HL-60/S4 treated with phorbol 12-myristate 13-acetate at 8.2 ng/mL for 4 days and 3 days (cell line): ENCODE measurements around the gene NRIP1.

Experiments used
- in situ Hi-C: fragments of 300-500 bp; cut with MboI; formaldehyde crosslinking; loops from 2 replicates; pipeline ENCODE4 v1.15.0; 2022; ENCODE audit warnings: low sequenced_read_pairs

NRIP1 gene

DNA sequence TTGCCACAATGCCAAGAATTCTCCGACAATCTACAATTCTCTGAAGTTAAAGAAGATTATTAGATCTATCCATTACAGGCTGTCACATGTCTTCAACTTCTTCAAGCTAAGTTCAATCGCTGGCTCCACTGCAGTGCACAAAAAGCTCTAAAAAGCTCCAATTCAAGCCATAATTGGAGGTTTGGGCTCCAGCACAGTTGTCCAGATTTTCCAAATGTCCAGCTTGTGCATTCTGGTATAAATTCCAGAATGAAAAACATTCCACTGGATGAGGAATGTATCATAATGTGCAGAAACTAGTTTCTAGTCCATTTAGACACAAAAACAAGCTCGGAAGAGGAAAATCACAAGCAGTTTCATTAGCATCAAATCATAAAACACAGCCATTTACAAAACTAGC is 138.6 kb downstream of the NRIP1 start:
- in situ Hi-C loops = no loop called here

DNA sequence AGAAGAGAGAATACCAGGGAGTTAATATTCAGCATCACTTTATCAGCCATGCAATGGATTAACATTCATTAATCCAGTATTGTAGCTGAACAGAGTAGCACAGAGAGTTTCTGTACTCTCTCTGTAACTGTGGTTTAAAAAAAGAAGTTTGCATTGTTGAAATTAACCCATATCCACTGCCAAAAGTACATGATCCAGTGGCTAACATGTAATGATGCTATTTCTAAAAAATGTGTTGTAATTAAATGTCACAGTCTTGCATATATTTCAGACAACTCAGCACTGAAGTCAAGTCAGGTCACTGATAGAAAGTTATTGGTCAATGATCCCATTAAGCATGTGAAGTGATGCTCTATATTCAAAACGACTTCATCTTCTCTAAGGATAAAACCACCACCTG is 141.3 kb downstream of the NRIP1 start:
- in situ Hi-C loops = no loop called here

DNA sequence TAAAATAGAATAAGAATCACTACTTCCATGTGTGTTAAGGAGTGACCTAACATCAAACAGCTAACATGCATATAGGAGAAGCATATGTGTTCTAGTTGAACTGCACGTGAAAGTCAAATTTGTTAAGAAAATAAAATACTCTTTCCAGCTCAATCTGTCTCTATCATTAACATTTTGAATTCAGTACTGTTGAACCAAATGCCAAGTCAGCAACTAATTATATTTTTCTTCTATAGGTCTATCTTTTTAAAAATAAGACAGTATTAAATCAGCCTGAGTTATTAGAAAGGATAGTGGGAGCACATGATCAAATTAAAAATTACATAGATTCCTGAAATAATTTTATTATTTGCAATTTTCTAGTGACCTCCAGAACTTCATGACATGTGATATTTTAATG is 141.8 kb downstream of the NRIP1 start:
- in situ Hi-C loops = no loop called here

DNA sequence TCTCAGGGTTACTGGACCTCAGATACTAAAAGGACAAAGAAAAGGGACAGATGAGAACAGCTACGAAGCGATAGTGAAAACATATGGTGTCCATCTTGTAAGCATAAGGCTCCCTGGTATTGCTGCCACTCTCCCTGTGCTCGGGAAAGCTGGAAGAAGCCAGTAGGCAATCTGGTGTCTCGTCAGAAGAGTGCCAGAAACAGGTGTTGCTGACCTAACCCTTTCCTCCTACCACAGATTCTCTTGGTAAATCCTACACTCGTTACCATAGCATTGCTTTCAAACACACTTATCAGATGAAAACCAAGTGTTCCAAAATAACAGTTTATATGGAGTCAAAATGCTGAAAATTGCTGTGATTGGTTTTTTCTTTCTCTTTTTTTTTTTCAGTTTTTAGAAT is 146.3 kb downstream of the NRIP1 start:
- in situ Hi-C loops = no loop called here

DNA sequence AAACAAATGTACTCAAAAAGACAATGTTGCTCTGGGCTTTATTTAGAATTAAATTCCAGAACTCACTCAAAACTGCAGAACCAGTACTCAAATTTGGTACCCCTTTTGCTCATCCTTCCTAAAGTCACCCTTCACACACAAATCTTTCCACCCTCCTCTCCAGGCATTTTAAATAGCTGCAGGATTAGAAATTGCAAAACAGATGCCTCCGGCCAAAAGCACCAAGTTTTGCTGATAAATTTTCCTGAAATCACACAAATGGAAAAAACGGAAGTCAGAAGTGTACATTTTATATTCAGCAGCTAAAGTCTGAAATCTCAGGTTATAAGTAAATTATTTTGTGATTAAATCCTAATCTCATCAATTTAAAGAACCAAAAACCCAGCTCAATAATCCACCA is 147.0 kb downstream of the NRIP1 start:
- in situ Hi-C loops = no loop called here

DNA sequence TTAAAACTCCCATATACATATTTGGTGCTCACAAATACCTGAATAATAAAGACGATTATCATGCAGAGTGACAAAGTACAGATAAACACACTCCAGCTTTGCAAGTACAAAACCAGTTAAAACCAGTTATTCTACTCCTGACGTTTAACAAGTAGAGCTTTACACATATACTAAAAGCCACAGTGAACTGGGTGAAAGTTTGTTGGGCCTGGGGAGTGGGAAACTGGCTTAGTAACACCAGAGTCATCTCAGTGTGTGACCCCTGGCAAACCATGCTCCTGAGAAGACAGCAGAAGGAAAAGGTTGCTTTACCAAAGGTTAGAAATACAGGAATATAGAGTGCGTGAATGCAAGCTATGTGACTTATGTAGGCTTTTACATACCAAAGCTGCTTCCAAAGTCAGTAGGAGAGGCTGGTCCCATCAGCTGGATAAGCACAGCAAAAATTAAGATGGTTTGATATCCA is 148.1 kb downstream of the NRIP1 start:
- in situ Hi-C loops = no loop called here

DNA sequence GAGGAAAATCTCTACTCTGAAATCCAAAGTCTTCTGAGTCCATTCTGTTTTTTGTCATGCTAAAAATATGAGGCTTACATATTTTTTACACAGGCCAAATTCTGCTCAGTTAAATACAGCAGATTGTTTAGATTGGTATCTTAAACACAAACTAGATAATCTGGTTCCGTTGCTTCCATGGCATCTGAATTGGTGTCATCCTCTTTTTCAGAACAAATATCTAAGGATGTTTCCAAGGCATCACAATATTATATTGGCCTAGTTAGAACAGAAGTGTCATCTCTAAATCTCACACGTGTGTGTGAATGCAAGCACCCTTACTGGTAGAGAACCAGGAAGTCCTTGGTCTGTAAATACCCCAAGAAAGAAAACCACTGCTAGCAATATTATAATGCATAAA is 151.2 kb downstream of the NRIP1 start:
- in situ Hi-C loops = no loop called here

DNA sequence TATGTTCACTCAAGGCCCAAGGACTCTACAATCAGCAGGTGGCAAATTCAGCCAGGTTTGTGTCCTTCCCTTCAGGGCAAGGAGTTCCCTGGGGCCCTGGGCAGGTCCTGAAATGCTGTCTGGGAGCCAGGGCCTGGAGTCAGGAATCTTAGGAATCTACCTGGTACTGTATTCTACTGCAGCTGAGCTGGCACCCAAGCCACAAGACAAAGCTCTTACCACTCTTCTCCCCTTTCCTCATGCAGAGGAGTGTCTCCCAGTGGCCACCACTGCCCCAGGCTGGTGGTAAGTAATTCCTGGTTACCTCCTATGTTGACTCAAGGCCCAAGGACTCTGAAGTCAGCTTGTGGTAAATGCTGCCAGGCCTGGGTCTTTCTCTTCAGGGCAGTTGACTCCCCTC is 153.4 kb downstream of the NRIP1 start:
- in situ Hi-C loops = no loop called here
